ENCODE measurements around the gene HHIPL1. TPM values are rescaled to one million over a fixed set of nuclear protein-coding genes. Genes with fewer than 3 reads are reported as not detected.

The HHIPL1 gene
- total RNA-seq, 1 donor from 2014 or later, result 1.6 TPM

GRCh38 chr14:99681101-99681831 lies 36.3 kb downstream of the HHIPL1 start:
- intact Hi-C loops (cut with DNase I), result loop anchor here (5.0 kb wide), 1 partner anchor 206 kb away; no protein-coding TSS in a partner anchor
- no peak for DNase-seq
- no peak for ATAC-seq (ENCODE audit: poor library complexity)

GRCh38 chr14:99681832-99682148 lies 36.9 kb downstream of the HHIPL1 start:
- DNase-seq (no peak), ATAC-seq (ENCODE audit: poor library complexity) (no peak)
- intact Hi-C loops (cut with DNase I), result loop anchor here (5.0 kb wide), 1 partner anchor 206 kb away; no protein-coding TSS in a partner anchor

GRCh38 chr14:99682809-99683618 lies 38.1 kb downstream of the HHIPL1 start:
- DNase-seq, result peak; percentile 90
- peak; percentile 66 for ATAC-seq (ENCODE audit: poor library complexity)
- intact Hi-C loops (cut with DNase I), result loop anchor here (5.0 kb wide), 1 partner anchor 204 kb away; no protein-coding TSS in a partner anchor

GRCh38 chr14:99683619-99684409 lies 38.9 kb downstream of the HHIPL1 start, which contains the start of gene CYP46A1:
CYP46A1 (plus strand) TSS chr14:99684298; CDS start chr14:99684418, 120 bp downstream.
- ATAC-seq (ENCODE audit: poor library complexity) (peak; percentile 96), DNase-seq (peak; percentile 100)
- intact Hi-C loops (cut with DNase I), result loop anchor here (5.0 kb wide), 1 partner anchor 203 kb away; no protein-coding TSS in a partner anchor

- intact Hi-C loops (cut with DNase I), result loop anchor here (5.0 kb wide), 1 partner anchor 203 kb away; no protein-coding TSS in a partner anchor
- DNase-seq, result no peak
- ATAC-seq (ENCODE audit: poor library complexity), result no peak
Measured at GRCh38 chr14:99684410-99684934, 39.5 kb downstream of the HHIPL1 start.

GRCh38 chr14:99685151-99685591 lies 40.2 kb downstream of the HHIPL1 start:
- DNase-seq, result no peak
- intact Hi-C loops (cut with DNase I), result no loop called here
- no peak for ATAC-seq (ENCODE audit: poor library complexity)

GRCh38 chr14:99685596-99685995 lies 40.7 kb downstream of the HHIPL1 start:
- intact Hi-C loops (cut with DNase I), result no loop called here
- DNase-seq (no peak), ATAC-seq (ENCODE audit: poor library complexity) (no peak)

- DNase-seq (no peak), ATAC-seq (ENCODE audit: poor library complexity) (no peak)
- intact Hi-C loops (cut with DNase I), result no loop called here
Measured at GRCh38 chr14:99686557-99687283, 41.8 kb downstream of the HHIPL1 start.

- intact Hi-C loops (cut with DNase I), result no loop called here
- no peak for ATAC-seq (ENCODE audit: poor library complexity)
- no peak for DNase-seq
Measured at GRCh38 chr14:99687284-99688209, 42.6 kb downstream of the HHIPL1 start.

- ATAC-seq (ENCODE audit: poor library complexity) (no peak), DNase-seq (no peak)
- intact Hi-C loops (cut with DNase I), result no loop called here
Measured at GRCh38 chr14:99688210-99688581, 43.3 kb downstream of the HHIPL1 start.

GRCh38 chr14:99688629-99689028 lies 43.7 kb downstream of the HHIPL1 start:
- intact Hi-C loops (cut with DNase I), result no loop called here
- DNase-seq, result no peak
- ATAC-seq (ENCODE audit: poor library complexity), result no peak

- no peak for ATAC-seq (ENCODE audit: poor library complexity)
- no peak for DNase-seq
- intact Hi-C loops (cut with DNase I), result no loop called here
Measured at GRCh38 chr14:99689266-99690236, 44.6 kb downstream of the HHIPL1 start.

- intact Hi-C loops (cut with DNase I), result no loop called here
- ATAC-seq (ENCODE audit: poor library complexity) (no peak), DNase-seq (no peak)
Measured at GRCh38 chr14:99690636-99691035, 45.7 kb downstream of the HHIPL1 start.

- ATAC-seq (ENCODE audit: poor library complexity) (no peak), DNase-seq (no peak)
- intact Hi-C loops (cut with DNase I), result no loop called here
Measured at GRCh38 chr14:99691111-99691885, 46.4 kb downstream of the HHIPL1 start.

- intact Hi-C loops (cut with DNase I), result no loop called here
- ATAC-seq (ENCODE audit: poor library complexity), result no peak
- no peak for DNase-seq
Measured at GRCh38 chr14:99693918-99694317, 49.0 kb downstream of the HHIPL1 start.

Data from Right ventricle myocardium superior (tissue), 1 donor.